Medulla oblongata (tissue), 1 donor: ENCODE results near the gene ST7.
"Not testable (repeated sequence)": the region's sequence is repeated elsewhere in the genome, so short reads cannot be mapped to it uniquely, and the experiment has no call there.

Experiments used
- DNase-seq: peaks from one replicate; pipeline ENCODE4 v3.0.0-alpha.2; 2015; ENCODE audit errors: extremely low spot score

The ST7 gene, protein sequence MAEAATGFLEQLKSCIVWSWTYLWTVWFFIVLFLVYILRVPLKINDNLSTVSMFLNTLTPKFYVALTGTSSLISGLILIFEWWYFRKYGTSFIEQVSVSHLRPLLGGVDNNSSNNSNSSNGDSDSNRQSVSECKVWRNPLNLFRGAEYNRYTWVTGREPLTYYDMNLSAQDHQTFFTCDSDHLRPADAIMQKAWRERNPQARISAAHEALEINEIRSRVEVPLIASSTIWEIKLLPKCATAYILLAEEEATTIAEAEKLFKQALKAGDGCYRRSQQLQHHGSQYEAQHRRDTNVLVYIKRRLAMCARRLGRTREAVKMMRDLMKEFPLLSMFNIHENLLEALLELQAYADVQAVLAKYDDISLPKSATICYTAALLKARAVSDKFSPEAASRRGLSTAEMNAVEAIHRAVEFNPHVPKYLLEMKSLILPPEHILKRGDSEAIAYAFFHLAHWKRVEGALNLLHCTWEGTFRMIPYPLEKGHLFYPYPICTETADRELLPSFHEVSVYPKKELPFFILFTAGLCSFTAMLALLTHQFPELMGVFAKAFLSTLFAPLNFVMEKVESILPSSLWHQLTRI

GRCh38 chr7:116953372-116953905 is at the start of gene ST7:
Gene ST7 (plus strand): TSS chr7:116953501. CDS start chr7:116953541, 40 bp downstream.
- peak; percentile 71 for DNase-seq

DNA sequence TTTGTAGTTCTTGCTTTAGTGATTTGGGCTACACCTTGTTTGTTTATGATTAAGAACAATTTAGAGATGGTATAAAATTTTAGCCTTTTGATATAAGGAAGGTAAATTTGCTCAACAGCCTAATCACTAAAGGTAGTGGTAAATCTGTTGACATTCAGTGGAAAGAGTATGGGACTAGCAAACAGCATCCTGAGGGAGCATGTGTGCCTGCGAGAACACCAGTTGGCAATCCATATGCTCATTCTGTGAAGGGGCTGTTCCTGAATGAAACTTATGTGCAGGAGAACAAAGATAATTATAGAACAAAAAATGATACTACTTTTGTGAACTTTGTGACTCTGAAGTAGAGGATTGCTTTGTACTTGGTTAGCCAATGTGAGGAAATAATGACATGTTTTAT is 46.9 kb upstream of the ST7 start:
- DNase-seq = no peak

DNA sequence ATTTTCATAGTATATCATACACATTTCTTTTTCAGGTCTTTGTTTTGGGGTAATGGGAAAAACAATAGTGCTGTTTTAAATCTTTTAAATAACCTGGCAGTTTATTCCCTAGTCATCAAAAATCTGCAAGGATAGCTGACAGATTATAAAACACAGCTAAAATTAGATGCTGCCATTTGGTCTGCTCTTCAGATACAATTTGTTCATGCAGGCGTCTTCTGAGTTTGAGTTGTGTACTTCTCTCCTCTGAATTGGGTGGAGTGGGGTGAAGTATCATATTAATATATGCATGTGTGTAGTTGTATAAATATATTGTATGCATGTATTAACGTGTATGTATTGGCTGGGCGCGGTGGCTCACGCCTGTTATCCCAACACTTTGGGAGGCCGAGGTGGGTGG is 42.9 kb upstream of the ST7 start:
- DNase-seq = no peak

GRCh38 chr7:116911801-116912200 is 41.5 kb upstream of the ST7 start:
- no peak for DNase-seq

- no peak for DNase-seq
Measured at GRCh38 chr7:116912269-116912909, 40.9 kb upstream of the ST7 start.

DNA sequence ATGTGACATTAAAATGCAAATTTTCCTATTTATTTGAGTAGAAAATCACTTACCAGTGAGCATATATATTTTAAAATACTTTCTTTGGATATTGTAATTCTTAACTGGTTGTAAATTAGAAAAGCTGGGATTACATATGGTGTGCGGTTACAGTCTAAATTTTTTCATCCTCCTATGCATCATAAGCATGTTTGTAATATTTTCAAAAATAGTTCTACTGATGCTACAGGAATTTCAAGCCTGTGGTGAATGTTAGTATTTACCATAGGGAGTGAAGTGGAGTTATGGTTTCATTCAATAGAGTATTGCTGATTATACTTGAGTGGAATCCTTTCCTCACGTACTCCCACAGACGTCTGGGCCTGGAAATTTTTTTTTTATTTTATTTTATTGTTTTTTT is 34.6 kb upstream of the ST7 start:
- DNase-seq = no peak

DNA sequence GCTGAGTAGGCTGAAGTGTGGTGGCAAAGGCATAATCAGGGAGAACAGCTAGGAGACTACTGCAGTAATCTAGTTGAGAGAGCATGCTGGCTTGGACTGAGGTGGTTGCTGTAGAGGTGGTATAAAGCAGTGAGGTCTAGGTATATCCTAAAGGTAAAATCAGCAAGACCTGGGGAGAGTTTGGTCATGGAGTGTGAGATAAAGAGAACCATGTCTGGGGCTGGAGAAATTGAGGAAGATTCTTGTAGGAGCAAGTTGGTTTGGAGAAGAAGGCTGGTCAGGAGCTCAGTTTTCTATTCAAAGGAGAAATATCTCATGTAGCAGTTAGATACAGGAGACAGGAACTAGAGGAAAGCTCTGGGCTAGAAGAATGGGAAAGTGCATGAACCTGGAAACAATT is 32.9 kb upstream of the ST7 start:
- DNase-seq = no peak

- no peak for DNase-seq
Measured at GRCh38 chr7:116922545-116922944, 30.8 kb upstream of the ST7 start.

DNA sequence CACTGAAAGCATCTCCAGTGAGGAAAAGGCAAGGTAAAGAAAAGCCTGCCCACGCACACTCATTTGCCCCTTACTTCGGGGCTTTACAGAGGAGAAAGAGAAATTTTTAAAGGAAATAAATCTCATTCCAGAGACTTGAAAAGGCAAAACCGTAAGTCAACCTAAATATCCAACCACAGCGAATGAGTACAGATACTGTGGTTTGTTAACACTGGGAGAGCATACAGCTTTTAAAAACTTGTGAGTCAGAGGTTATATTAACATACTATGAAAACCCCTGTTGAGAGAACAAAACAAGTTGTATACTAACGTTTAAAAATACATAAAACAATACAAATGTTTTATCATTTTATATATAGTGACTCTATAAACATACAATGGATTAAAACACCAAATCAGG is 28.6 kb upstream of the ST7 start:
- no peak for DNase-seq

DNA sequence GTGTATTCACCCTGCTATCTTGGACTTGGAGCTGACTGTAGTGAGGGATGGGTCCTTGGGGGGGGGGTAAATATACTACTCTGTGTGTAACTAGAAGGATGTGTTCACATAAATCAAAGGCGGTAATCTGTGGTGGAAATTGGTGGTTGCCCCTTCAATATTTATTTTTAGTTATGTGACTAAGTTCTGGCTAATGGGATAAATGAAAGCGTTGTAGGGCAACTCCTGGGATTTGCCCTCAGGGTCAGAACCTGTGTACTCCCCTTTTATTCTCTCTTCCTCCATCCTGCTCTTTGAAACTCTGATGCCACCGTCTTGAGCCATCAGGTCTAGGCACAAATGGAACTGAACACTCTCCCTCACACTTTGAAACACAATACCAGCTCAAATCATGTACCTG is 24.3 kb upstream of the ST7 start:
- DNase-seq = no peak

DNA sequence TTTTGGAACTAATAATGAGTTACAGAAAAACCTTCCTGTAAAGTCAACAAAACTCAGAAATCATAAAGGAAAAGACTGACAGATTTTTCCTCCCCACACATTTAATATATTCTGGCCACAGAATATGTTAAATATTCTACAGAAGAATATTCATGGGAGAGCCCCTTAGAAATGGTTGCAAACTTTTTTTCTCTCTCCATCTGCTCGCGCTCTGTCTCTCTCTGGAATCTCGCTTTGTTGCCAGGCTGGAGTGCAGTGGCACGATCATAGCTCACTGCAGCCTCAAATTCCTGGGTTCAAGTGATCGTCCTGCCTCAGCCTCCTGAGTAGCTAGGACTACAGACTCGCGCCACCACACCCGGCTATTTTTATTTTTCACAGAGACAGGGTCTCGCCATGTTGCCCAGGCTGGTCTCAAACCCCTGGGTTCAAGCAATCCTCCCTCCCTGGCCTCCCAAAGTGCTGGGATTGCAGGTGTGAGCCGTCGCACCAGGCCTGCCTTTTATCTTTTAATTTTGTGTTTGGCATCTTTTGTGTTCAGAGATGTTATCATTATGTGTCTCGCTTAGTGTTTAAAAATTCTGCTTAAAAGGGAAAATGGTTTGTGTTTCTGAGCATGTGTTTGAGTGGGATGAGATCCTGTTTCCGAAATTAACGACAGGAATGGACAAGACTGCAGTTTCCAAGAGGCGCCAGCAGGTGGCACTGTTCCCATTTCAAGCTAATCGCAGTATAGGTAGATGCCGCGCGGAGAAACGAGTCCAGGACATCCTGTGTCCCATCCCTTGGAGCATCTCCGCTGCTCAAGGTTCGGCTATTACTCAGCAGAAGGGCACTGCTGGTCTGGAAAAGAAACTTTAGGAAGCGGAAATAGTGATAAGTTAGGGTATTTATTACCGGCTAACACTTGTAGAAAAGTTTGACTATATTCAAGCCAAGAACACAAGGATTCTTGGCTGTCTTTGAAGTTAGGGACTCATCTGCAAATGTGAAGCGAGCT is 23.1 kb upstream of the ST7 start:
- peak; percentile 90 for DNase-seq

- DNase-seq = no peak
Measured at GRCh38 chr7:116932566-116932965, 20.7 kb upstream of the ST7 start.

DNA sequence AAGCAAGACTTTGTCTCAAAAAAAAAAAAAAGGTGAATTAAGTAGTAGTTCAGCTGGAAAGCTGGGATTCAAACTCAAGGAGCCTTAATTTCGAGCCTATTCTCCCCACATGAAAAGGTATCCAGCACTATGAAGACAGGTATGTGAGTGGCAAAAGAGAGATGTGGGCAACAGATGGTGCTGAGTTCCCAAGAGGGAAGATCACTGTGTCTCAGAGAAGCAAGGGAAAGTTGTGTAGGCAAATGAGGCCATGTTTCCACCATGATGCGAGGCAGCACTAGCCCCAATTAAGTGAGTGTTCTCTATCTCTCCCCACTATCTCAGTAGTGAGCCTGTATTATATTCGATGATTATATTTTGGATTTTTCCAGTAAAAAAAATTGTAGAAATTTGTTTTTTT is 19.8 kb upstream of the ST7 start:
- no peak for DNase-seq

- no peak for DNase-seq
Measured at GRCh38 chr7:116934580-116934979, 18.7 kb upstream of the ST7 start.

DNA sequence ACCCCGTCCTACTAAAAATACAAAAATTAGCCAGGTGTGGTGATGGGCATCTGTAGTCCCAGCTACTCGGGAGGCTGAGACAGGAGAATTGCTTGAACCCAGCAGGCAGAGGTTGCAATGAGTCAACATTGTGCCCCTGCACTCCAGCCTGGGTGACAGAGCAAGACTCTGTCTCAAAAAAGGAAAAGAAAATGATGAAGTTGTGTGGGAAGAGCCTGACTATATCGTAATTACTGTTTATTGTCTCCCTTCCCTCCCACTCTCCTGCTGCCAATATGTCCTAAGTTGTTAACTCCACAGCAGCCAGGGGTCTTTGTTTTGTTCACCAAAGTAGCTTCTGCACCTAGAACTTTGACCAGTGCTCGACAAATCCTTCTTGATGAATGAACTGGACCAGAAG is 16.5 kb upstream of the ST7 start:
- DNase-seq = not testable (repeated sequence)

DNA sequence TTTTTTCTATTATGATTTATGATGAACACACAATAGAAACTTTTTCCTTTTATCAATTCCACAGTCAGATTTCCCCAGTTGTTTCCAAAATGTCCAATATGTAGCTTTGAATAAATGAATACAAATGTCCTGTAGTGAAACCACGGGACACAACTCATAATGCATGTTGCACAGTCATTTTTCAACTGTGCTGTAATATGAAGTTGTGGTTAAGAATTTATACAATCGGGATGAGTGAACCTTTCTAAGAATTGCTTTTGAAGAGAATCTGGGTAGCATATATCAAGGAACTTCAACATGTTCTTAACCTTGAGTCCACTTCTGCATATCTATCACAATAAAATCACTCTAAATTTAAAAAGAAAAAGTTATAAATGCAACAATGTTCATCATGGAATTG is 14.6 kb upstream of the ST7 start:
- no peak for DNase-seq

- DNase-seq = no peak
Measured at GRCh38 chr7:116940689-116941370, 12.5 kb upstream of the ST7 start.

- DNase-seq = no peak
Measured at GRCh38 chr7:116942504-116942903, 10.8 kb upstream of the ST7 start.

DNA sequence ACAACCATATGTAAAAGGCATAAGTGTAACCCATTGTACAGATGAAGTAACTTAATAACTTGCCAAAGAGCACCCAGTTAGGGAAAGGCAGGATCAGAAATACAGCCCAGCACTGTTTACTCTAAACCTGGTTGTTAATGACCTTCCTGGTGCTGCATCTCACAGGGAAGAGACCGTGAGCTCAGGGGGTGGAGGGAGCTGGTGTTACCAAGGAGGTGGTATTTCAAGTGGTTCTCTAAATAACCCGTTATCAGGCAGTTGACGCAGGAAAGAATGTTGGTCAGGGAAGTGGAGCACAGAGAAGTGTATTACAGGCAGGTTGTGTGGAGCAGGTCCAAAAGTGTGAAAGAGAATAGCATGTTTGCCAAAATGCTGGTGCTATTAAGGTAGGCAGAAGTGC is 4.4 kb upstream of the ST7 start:
- no peak for DNase-seq

DNA sequence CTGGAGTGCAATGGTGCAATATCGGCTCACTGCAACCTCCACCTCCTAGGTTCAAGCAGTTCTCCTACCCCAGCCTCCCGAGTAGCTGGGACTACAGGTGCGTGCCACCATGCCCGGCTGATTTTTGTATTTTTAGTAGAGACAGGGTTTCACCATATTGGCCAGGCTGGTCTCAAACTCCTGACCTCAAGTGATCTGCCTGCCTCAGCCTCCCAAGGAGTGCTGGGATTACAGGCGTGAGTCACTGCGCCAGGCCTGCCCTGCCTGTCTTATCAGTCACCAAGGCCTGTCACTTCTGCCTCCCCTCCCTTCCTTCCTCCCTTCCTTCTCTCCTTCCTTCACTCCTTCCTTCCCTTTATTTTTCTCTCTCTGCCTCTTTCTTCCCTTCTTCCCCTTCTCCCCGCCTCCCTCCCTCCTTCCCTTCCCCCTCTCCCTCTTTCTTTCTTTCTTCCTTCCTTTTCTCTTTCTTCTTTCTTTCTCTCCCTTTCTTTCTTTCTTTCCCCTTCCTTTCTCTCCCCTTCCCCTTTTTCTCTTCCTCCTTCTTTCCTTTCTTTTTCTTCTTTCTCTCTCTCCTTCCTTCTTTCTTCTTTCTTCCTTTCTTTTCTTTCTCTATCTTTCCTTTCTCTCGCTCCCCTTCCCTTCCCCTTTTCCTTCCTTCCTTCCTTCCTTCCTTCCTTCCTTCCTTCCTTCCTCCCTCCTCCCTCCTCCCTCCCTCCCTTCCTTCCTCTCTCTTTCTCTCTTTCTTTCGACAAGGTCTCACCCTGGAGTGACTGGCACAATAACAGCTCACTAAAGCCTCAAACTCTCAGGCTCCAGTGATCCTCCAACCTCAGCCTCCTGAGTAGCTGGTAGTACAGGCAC is 3.1 kb upstream of the ST7 start:
- no peak for DNase-seq
